Neural crest cell (in vitro differentiated cells): ENCODE results near the gene STXBP4. TPM values are rescaled to one million over a fixed set of nuclear protein-coding genes. Genes with fewer than 3 reads are reported as not detected.

ENCODE experiments used
- DNase-seq: peaks from one replicate; pipeline ENCODE4 v3.0.0; 2021; ENCODE audit warnings: low read depth, mixed read lengths, low spot score
- H3K27ac Mint-ChIP-seq: one replicate; pipeline ENCODE4 v1.8.0; 2021; ENCODE audit warnings: mild to moderate bottlenecking, mixed read lengths; ENCODE audit not compliant: unreplicated experiment
- H3K27me3 Mint-ChIP-seq: 2 replicates; pipeline ENCODE4 v1.8.0; 2021; ENCODE audit warnings: low read depth, mild to moderate bottlenecking, mixed read lengths
- H3K36me3 Mint-ChIP-seq: 2 replicates; pipeline ENCODE4 v1.8.0; 2021; ENCODE audit warnings: low read depth, mild to moderate bottlenecking, mixed read lengths
- H3K4me1 Mint-ChIP-seq: 2 replicates; pipeline ENCODE4 v1.8.0; 2021; ENCODE audit warnings: mixed read lengths
- H3K4me3 Mint-ChIP-seq: one replicate; pipeline ENCODE4 v1.8.0; 2021; ENCODE audit warnings: mild to moderate bottlenecking, mixed read lengths
- H3K9me3 Mint-ChIP-seq: 2 replicates; pipeline ENCODE4 v1.8.0; 2021; ENCODE audit warnings: mixed read lengths
- CTCF ChIP-seq: fragments of 200-600 bp; sonication (generic); conservative IDR thresholded peaks from 2 replicates; pipeline ENCODE4 v1.5.0; 2021; ENCODE audit warnings: antibody characterized with exemption, mild to moderate bottlenecking
- total RNA-seq: library from RNA; stranded (reverse); gene quantifications from 2 replicates; pipeline ENCODE4 v1.2.1, GENCODE V29; 2021

The STXBP4 gene
- total RNA-seq, 1 donor from 2014 or later = 32.7 TPM

- TF ChIP-seq CTCF = no peak
- peaks cover 14% of the 10 kb centered on the region for H3K9me3 Mint-ChIP-seq
- no peak overlapping the region for H3K27ac Mint-ChIP-seq
- H3K36me3 Mint-ChIP-seq = peaks cover 32% of the 10 kb centered on the region
- H3K4me1 Mint-ChIP-seq = no peaks in the 10 kb centered on the region
- no peaks in the 10 kb centered on the region for H3K27me3 Mint-ChIP-seq
- no peak for DNase-seq
- no peak overlapping the region for H3K4me3 Mint-ChIP-seq
Observed at GRCh38 chr17:55175788-55176427, 207.3 kb downstream of the STXBP4 start.

GRCh38 chr17:55177159-55177854 is 208.7 kb downstream of the STXBP4 start:
- Mint-ChIP-seq H3K27me3 (no peaks in the 10 kb centered on the region), H3K9me3 (peaks cover 16% of the 10 kb centered on the region), H3K4me1 (no peaks in the 10 kb centered on the region), H3K4me3 (no peak overlapping the region), H3K27ac (no peak overlapping the region), H3K36me3 (peaks cover 27% of the 10 kb centered on the region)
- no peak for TF ChIP-seq CTCF
- DNase-seq = no peak

- Mint-ChIP-seq H3K4me1 (no peaks in the 10 kb centered on the region), H3K27ac (no peak overlapping the region), H3K27me3 (no peaks in the 10 kb centered on the region), H3K4me3 (no peak overlapping the region), H3K9me3 (peaks cover 19% of the 10 kb centered on the region), H3K36me3 (peaks cover 27% of the 10 kb centered on the region)
- no peak for DNase-seq
- no peak for TF ChIP-seq CTCF
Observed at GRCh38 chr17:55177855-55178217, 209.3 kb downstream of the STXBP4 start.

- H3K4me1 Mint-ChIP-seq = peaks cover 7% of the 10 kb centered on the region
- H3K27ac Mint-ChIP-seq = no peak overlapping the region
- H3K4me3 Mint-ChIP-seq = no peak overlapping the region
- peaks cover 5% of the 10 kb centered on the region for H3K9me3 Mint-ChIP-seq
- TF ChIP-seq CTCF = no peak
- no peaks in the 10 kb centered on the region for H3K27me3 Mint-ChIP-seq
- no peak for DNase-seq
- peaks cover 2% of the 10 kb centered on the region for H3K36me3 Mint-ChIP-seq
Observed at GRCh38 chr17:55186937-55187770, 218.6 kb downstream of the STXBP4 start.

- Mint-ChIP-seq H3K4me1 (peaks cover 7% of the 10 kb centered on the region), H3K27me3 (no peaks in the 10 kb centered on the region), H3K9me3 (no peaks in the 10 kb centered on the region), H3K27ac (no peak overlapping the region), H3K4me3 (no peak overlapping the region), H3K36me3 (peaks cover 2% of the 10 kb centered on the region)
- no peak for TF ChIP-seq CTCF
- DNase-seq = no peak
Observed at GRCh38 chr17:55190748-55191147, 222.2 kb downstream of the STXBP4 start.
